Liver (tissue), 9 donors: Measurements from ENCODE around the gene CCBE1. TPM values are rescaled to one million over a fixed set of nuclear protein-coding genes. Genes with fewer than 3 reads are reported as not detected.

ENCODE experiments used
- DNase-seq: peaks from one replicate; pipeline ENCODE4 v3.0.0-alpha.2; 2017; ENCODE audit warnings: low spot score
- H3K27ac ChIP-seq, 2 donors: one replicate each; pipeline ENCODE4 v1.7.0; 2013; ENCODE audit warnings: inconsistent platforms in 2 of 2, low read length in 2 of 2, control low read depth in 1 of 2, low read depth in 1 of 2, mild to moderate bottlenecking in 1 of 2
- H3K27me3 ChIP-seq, 4 donors: one replicate each; pipeline versions ENCODE4 v1.6.1 to v1.7.0; 2013; ENCODE audit warnings: low read length in 3 of 4, inconsistent platforms in 1 of 4, mild to moderate bottlenecking in 1 of 4, moderate library complexity in 1 of 4; ENCODE audit not compliant: control insufficient read depth in 4 of 4, insufficient read depth in 4 of 4
- H3K36me3 ChIP-seq, 4 donors: one replicate each; pipeline versions ENCODE4 v1.6.1 to v1.7.0; 2013; ENCODE audit warnings: low read length in 3 of 4, mild to moderate bottlenecking in 3 of 4, low read depth in 1 of 4, moderate library complexity in 1 of 4; ENCODE audit not compliant: control insufficient read depth in 4 of 4, insufficient read depth in 3 of 4
- H3K4me1 ChIP-seq, 4 donors: one replicate each; pipeline versions ENCODE4 v1.6.1 to v1.7.0; 2013; ENCODE audit warnings: low read length in 3 of 4, mild to moderate bottlenecking in 3 of 4, moderate library complexity in 1 of 4; ENCODE audit not compliant: control insufficient read depth in 4 of 4, insufficient read depth in 4 of 4
- H3K4me3 ChIP-seq, 3 donors: one replicate each; pipeline versions ENCODE4 v1.6.1 to v1.7.0; 2013; ENCODE audit warnings: low read length in 3 of 3, control low read depth in 1 of 3, low read depth in 1 of 3, mild to moderate bottlenecking in 1 of 3
- H3K9ac ChIP-seq, 2 donors: one replicate each; pipeline ENCODE4 v1.7.0; 2013; ENCODE audit warnings: low read length in 2 of 2, mild to moderate bottlenecking in 2 of 2, moderate library complexity in 2 of 2, control low read depth in 1 of 2, low read depth in 1 of 2
- H3K9me3 ChIP-seq, 4 donors: one replicate each; pipeline versions ENCODE4 v1.6.1 to v1.7.0; 2013; ENCODE audit warnings: low read length in 3 of 4; ENCODE audit not compliant: control insufficient read depth in 4 of 4
- ATF3 ChIP-seq: IDR thresholded peaks from 2 replicates; pipeline ENCODE4 v1.6.1; 2016; ENCODE audit warnings: antibody characterized with exemption
- CTCF ChIP-seq: fragments of 150-350 bp; IDR thresholded peaks from 2 replicates; pipeline ENCODE4 v1.5.1; 2017; ENCODE audit warnings: improper control_type of control experiment, low read depth, low read length; ENCODE audit not compliant: missing input control
- EGR1 ChIP-seq, 2 donors: IDR thresholded peaks; 2 replicates each; pipeline ENCODE4 v1.6.1; 2016 to 2018; ENCODE audit warnings: antibody characterized with exemption in 2 of 2, low read depth in 2 of 2
- FOXA1 ChIP-seq: IDR thresholded peaks from 2 replicates; pipeline ENCODE4 v1.6.1; 2016; ENCODE audit warnings: antibody characterized with exemption
- FOXA2 ChIP-seq: IDR thresholded peaks from 2 replicates; pipeline ENCODE4 v1.6.1; 2016; ENCODE audit warnings: antibody characterized with exemption
- GABPA ChIP-seq, 2 donors: IDR thresholded peaks in 1 of 2; conservative IDR thresholded peaks in 1 of 2; 2 replicates each; pipeline ENCODE4 v1.6.1; 2016; ENCODE audit warnings: antibody characterized with exemption in 2 of 2, mild to moderate bottlenecking in 1 of 2, moderate library complexity in 1 of 2
- HNF4A ChIP-seq, 2 donors: conservative IDR thresholded peaks; 2 replicates each; pipeline ENCODE4 v1.6.1; 2016; ENCODE audit warnings: antibody characterized with exemption in 2 of 2, mild to moderate bottlenecking in 2 of 2
- HNF4G ChIP-seq: IDR thresholded peaks from 2 replicates; pipeline ENCODE4 v1.6.1; 2016; ENCODE audit warnings: antibody characterized with exemption
- NR2F2 ChIP-seq: IDR thresholded peaks from 2 replicates; pipeline ENCODE4 v1.6.1; 2016; ENCODE audit warnings: antibody characterized with exemption
- RXRA ChIP-seq, 2 donors: IDR thresholded peaks; 2 replicates each; pipeline ENCODE4 v1.6.1; 2017 to 2018; ENCODE audit warnings: antibody characterized with exemption in 2 of 2, mild to moderate bottlenecking in 1 of 2
- SP1 ChIP-seq: IDR thresholded peaks from 2 replicates; pipeline ENCODE4 v1.6.1; 2018; ENCODE audit warnings: antibody characterized with exemption, mild to moderate bottlenecking
- YY1 ChIP-seq: IDR thresholded peaks from 2 replicates; pipeline ENCODE4 v1.6.1; 2016; ENCODE audit warnings: antibody characterized with exemption, mild to moderate bottlenecking
- WGBS: extraction: QIAGEN DNeasy Blood & Tissue Kit; methylation state at CpG from one replicate; pipeline ENCODE4 v1.1.7; 2013; 5-methylcytosine and 5-hydroxymethylcytosine counted together
- polyA plus RNA-seq, 2 donors: library from polyadenylated mRNA; stranded (reverse) in 1 of 2; unstranded in 1 of 2; fragments of 200-250 nt in 1 of 2; fragments of >200 nt in 1 of 2; fragmentation: Nextera tagmentation in 1 of 2; extraction: Ambion mirVana in 1 of 2; gene quantifications; one replicate each; pipeline versions ENCODE4 v1.2.1 to v1.2.3, GENCODE V29; 2013 to 2015
- total RNA-seq, 2 donors: library from RNA; depleted of rRNA; stranded (reverse); fragments of >200 nt; gene quantifications; one replicate each; pipeline ENCODE4 v1.2.3, GENCODE V29; 2014
- TF ChIP-seq, protein P1 (sequence below): IDR thresholded peaks from 2 replicates; pipeline ENCODE4 v1.6.1; 2016; ENCODE audit warnings: antibody characterized with exemption
- donor health status: healthy.
- donor health status: healthy.
- donor health status: healthy.
- donor health status: healthy.
- donor health status: healthy.

CCBE1 gene
- total and polyA plus RNA-seq, 4 donors: 1.8 to 2.6 (median 2.2) TPM

DNA sequence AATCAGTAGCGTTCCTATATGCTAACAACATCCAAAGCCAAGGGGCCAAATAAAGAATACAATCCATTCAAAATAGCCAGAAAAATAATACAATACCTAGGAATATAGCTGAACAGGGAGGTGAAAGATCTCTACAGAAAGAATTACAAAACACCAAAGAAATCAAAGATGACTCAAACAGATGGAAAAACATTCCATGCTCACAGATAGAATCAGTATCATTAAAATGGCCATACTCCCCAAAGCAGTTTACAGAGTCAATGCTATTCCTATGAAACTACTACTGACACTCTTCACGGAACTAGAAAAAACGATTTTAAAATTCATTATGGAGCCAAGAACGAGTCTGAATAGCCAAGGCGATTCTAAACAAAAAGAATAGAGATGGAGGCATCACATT, 57.4 kb downstream of the CCBE1 start:
- no peaks in the 10 kb centered on the region for H3K27me3 ChIP-seq
- H3K36me3 ChIP-seq: no peaks in the 10 kb centered on the region
- H3K9ac ChIP-seq: no peak overlapping the region
- H3K4me3 ChIP-seq: no peak overlapping the region
- H3K9me3 ChIP-seq: peaks cover 0 to 2% (median 0%) of the 10 kb centered on the region in 4 donors
- H3K4me1 ChIP-seq: peaks cover 0 to 1% (median 0%) of the 10 kb centered on the region in 4 donors
- 41% methylated on average over 5 of the region's 5 CpGs for WGBS
- TF ChIP-seq, protein P1, sequence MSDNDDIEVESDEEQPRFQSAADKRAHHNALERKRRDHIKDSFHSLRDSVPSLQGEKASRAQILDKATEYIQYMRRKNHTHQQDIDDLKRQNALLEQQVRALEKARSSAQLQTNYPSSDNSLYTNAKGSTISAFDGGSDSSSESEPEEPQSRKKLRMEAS: no peak
- no peak for TF ChIP-seq ATF3
- H3K27ac ChIP-seq: no peak overlapping the region
- DNase-seq: no peak

GRCh38 chr18:59639136-59639535, 58.1 kb downstream of the CCBE1 start:
- Histone ChIP-seq H3K36me3 (no peaks in the 10 kb centered on the region), H3K9ac (no peak overlapping the region), H3K27me3 (no peaks in the 10 kb centered on the region), H3K4me1 (peaks cover 0 to 1% (median 0%) of the 10 kb centered on the region in 4 donors), H3K9me3 (no peaks in the 10 kb centered on the region), H3K27ac (no peak overlapping the region), H3K4me3 (no peak overlapping the region)
- no peak for DNase-seq
- no peak for TF ChIP-seq HNF4A (conservative IDR thresholded peaks at IDR 0.05)
- no peak for TF ChIP-seq CTCF
- TF ChIP-seq YY1: no peak
- no peak for TF ChIP-seq HNF4G
- no peak for TF ChIP-seq ATF3
- no peak for TF ChIP-seq RXRA (IDR thresholded peaks at IDR 0.05)
- TF ChIP-seq, protein P1: no peak
- TF ChIP-seq GABPA (IDR thresholded peaks at IDR 0.05 in 1 of 2, conservative IDR thresholded peaks at IDR 0.05 in 1 of 2): no peak
- WGBS: 58% methylated on average over 2 of the region's 2 CpGs

DNA sequence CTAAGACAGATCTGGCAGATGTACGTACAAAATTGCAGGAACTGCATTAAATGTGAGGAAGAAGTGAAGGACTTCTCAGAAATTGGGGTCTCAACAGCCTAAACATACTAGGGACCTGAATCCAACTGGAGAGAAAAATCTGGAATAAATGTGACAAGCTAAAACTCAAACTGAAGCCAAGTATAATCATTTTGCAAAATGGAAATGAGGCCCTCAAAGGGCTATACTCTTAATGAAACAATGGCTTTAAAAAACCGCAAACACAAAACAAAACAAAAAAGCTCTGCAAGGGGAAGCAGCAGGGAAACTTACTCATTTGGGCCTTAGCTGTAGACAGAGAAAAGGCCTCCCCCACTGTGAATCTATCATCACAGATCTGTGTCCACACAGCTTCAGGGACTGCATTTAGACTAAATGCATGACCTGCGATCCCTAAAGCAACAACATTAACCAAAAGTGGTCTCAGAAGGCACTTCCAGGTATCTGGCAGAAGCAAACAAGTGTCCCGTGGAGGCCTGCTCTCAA, 63.2 kb downstream of the CCBE1 start:
- H3K27ac ChIP-seq: no peak overlapping the region
- H3K27me3 ChIP-seq: peaks cover 0 to 2% (median 0%) of the 10 kb centered on the region in 4 donors
- 80% methylated on average over 4 of the region's 4 CpGs for WGBS
- no peaks in the 10 kb centered on the region for H3K36me3 ChIP-seq
- TF ChIP-seq NR2F2 (no peak), EGR1 (IDR thresholded peaks at IDR 0.05; ENCODE audit: low read depth in 2 of 2) (no peak), RXRA (IDR thresholded peaks at IDR 0.05) (no peak), YY1 (no peak), FOXA1 (no peak), CTCF (no peak), SP1 (no peak), HNF4G (no peak), FOXA2 (no peak)
- TF ChIP-seq, protein P1: no peak
- peaks cover 0 to 1% (median 0%) of the 10 kb centered on the region in 4 donors for H3K4me1 ChIP-seq
- no peaks in the 10 kb centered on the region for H3K9me3 ChIP-seq
- H3K9ac ChIP-seq: no peak overlapping the region
- no peak overlapping the region for H3K4me3 ChIP-seq
- DNase-seq: no peak
